Measurements from ENCODE around the gene SLC24A4.

DNA sequence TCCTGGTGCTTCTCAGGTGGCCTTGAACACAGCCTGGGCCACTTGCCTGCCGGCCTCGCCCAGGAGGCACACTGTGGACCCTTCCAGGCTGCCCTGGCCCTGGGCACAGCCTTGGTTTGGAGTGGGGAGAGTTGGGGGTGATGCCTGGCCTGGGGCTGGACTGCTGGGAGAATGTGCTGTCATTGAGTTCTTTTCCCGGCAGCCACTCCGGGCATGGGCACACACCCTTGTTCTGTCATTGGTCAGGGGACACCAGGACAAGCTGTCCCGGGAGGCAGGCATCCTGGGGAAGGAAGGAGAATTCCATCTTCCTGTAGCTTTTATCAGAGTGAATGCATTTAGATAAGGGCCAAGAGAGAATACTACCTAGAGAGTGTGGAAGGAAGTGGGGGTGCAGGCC is 128.8 kb downstream of the SLC24A4 start:
- no peak for TF ChIP-seq CTCF (IDR thresholded peaks at IDR 0.05)
- no peak for TF ChIP-seq POLR2A (IDR thresholded peaks at IDR 0.05)

Data from breast epithelium (tissue), 3 donors.